NT2/D1 (cell line): ENCODE measurements around the gene ABR.
"Not testable (repeated sequence)": the region's sequence is repeated elsewhere in the genome, so short reads cannot be mapped to it uniquely, and the experiment has no call there.

Source experiments
- SUZ12 ChIP-seq: IDR thresholded peaks from 2 replicates; pipeline ENCODE4 v1.6.1; 2011; ENCODE audit not compliant: insufficient read length, insufficient read depth; ENCODE audit errors: extremely low read depth
- YY1 ChIP-seq: IDR thresholded peaks from 2 replicates; pipeline ENCODE4 v1.6.1; 2011; ENCODE audit not compliant: insufficient read length, insufficient read depth
- ZNF274 ChIP-seq: IDR thresholded peaks from 2 replicates; pipeline ENCODE4 v1.6.1; 2011; ENCODE audit warnings: mild to moderate bottlenecking, low read depth, low read length

- not testable (repeated sequence) for TF ChIP-seq YY1, ZNF274, SUZ12
Observed at GRCh38 chr17:974778-975177, 205.0 kb downstream of the ABR start.
